SK-N-SH treated with all-trans-retinoic acid at 6 μM for 48 hours (cell line): Measurements from ENCODE around the gene ESAM.

ENCODE experiments used
- ARNTL ChIP-seq: fragments of 450-650 bp; formaldehyde crosslinking; IDR thresholded peaks from 2 replicates; pipeline ENCODE4 v1.5.0; 2020; ENCODE audit warnings: low read depth, mild to moderate bottlenecking, moderate library complexity, borderline replicate concordance
- BACH2 ChIP-seq: fragments of 250-450 bp; sonication (Bioruptor Pico); IDR thresholded peaks from 2 replicates; pipeline ENCODE4 v1.9.0; 2021; ENCODE audit warnings: mild to moderate bottlenecking, borderline replicate concordance
- CSDC2 ChIP-seq: fragments of 250-450 bp; sonication (Bioruptor Pico); IDR thresholded peaks from 2 replicates; pipeline ENCODE4 v1.5.0; 2020; ENCODE audit warnings: mild to moderate bottlenecking, moderate library complexity
- PPARA ChIP-seq: fragments of 250-450 bp; sonication (Bioruptor Pico); IDR thresholded peaks from 2 replicates; pipeline ENCODE4 v1.5.0; 2020; ENCODE audit warnings: mild to moderate bottlenecking, borderline replicate concordance
- RARB ChIP-seq: fragments of 250-450 bp; sonication (Bioruptor Pico); IDR thresholded peaks from 2 replicates; pipeline ENCODE4 v1.8.0; 2021; ENCODE audit warnings: mild to moderate bottlenecking, moderate library complexity
- SNAI2 ChIP-seq: fragments of 250-450 bp; sonication (Bioruptor Pico); IDR thresholded peaks from 2 replicates; pipeline ENCODE4 v1.5.0; 2020; ENCODE audit warnings: mild to moderate bottlenecking, moderate library complexity
- TCF4 ChIP-seq: fragments of 250-450 bp; sonication (Bioruptor Pico); IDR thresholded peaks from 2 replicates; pipeline ENCODE4 v1.8.0; 2021; ENCODE audit warnings: mild to moderate bottlenecking, moderate library complexity, borderline replicate concordance
- ZNF565 ChIP-seq: fragments of 450-650 bp; formaldehyde crosslinking; conservative IDR thresholded peaks from 2 replicates; pipeline ENCODE4 v1.5.0; 2020; ENCODE audit warnings: low read depth, mild to moderate bottlenecking, moderate library complexity

DNA sequence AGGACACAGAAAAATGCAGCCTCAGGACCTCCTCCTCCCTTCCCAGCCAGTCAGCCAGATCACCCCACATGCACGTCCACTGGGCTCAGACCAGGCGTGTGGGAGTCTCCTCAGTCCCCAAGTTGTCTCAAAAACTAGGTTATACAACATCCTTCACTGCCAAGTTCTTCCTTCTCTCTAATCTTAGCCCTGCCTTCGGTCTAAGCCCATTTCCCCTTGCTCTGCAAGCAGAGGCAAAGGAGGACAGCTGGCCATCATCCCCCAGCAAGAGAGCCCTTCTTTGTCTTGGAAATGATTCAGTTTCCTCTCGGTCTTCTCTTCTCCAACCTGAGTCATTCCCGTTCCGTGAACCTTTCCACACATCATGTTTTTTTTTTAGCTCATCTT, 36.4 kb downstream of the ESAM start:
- TF ChIP-seq SNAI2 (no peak), BACH2 (no peak), RARB (no peak), CSDC2 (CRISPR knock-in tag) (no peak), TCF4 (CRISPR knock-in tag) (no peak), ZNF565 (CRISPR knock-in tag) (no peak), ARNTL (no peak), PPARA (no peak)
